GM18498 (cell line): ENCODE data around the gene FARS2.

ENCODE experiments used
- ATAC-seq: cut with Tn5 transposase; IDR thresholded peaks from one replicate; pipeline ENCODE4 v1.9.1; 2021; ENCODE audit warnings: mild to moderate bottlenecking, moderate library complexity; ENCODE audit not compliant: unreplicated experiment

The FARS2 gene

DNA sequence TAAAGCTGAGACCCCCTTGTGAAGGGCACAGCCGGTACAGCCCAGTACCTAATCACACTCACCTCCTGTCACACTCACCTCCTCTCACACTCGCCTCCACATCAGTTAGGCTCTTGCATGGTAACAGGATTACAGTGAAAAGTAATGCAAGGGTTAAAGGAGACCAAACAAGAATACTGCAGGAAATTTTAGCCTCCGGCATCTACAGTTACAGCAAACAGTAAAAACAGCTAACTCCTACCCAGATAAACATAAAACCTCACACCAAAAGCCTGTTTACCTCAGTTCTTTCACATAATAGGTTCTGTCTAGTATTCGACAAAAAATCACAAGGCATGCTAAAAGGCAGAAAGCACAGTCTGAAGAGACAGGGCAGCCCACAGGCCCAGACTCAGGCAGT lies 55.6 kb downstream of the FARS2 start:
- ATAC-seq = no peak

GRCh38 chr6:5318617-5319272 lies 57.4 kb downstream of the FARS2 start:
- no peak for ATAC-seq

DNA sequence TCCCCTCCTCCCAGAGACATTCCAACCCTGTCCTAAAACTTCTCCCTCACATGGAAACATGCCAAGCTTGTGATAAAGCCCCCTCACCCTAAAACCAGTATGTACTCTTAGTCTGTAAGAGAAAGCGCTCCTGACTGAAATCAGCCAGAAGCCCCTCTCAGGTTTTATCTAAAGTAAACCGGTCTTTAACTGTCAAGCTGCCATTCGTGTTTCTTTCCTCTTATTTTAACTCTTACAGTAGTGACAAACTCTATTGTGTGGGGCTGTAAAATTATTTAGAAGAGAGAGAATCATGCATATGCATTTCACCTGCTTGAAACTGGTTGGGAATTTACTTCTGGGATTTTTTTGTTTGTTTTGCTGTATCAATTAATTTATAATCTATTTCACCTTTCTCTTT lies 62.7 kb downstream of the FARS2 start:
- no peak for ATAC-seq

DNA sequence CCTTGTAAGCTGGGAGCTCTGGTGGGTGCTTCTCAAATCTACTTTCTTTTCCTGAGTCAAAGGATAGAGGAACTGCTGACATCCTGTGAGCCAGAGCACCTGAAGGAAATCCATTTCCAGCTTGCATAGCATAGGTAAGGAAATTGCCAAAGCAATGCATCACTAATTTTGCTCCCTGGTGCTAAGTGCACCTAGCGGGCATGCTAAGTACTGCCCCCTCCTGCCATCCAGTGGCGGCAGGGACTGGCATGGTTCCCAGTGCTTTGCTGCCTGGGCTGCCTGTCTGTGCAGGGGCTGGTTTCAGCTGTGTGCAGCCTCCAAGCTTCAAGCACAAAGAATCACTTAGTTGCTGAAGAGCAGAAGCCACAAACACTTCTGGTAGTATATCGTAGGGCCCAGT lies 63.9 kb downstream of the FARS2 start:
- ATAC-seq = no peak

DNA sequence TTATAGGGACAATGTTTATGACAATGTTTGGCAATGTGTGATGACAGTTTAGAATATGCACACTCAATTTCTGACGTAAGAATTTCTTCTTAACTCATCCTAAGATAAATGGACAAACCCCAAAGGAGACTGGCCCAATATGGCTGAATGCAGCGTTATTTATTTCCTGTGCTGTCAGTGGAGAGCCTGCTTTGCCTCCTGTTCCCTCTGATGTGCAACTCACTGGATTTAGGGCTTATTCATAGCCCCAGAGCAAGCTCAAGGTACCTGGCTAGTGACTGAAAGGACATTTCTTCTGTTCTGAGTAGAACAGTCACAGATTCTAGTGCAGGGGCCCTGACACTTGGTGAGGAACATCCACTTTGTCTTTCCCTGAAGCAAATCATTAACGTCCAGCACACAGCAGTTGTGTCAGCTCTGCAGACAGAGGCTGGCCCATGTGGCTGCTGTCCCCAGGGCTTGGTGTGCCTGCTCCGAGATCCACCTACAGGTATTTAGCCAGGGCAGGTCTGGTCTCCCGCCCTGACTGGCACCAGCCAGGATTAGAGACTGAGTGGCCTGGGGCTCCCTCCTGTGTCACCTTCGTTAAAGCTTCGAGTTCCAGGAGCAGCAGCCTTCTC lies 64.8 kb downstream of the FARS2 start:
- ATAC-seq = no peak

- no peak for ATAC-seq
Observed at GRCh38 chr6:5328800-5329199, 67.5 kb downstream of the FARS2 start.

GRCh38 chr6:5331845-5332442 lies 70.6 kb downstream of the FARS2 start:
- ATAC-seq = no peak

DNA sequence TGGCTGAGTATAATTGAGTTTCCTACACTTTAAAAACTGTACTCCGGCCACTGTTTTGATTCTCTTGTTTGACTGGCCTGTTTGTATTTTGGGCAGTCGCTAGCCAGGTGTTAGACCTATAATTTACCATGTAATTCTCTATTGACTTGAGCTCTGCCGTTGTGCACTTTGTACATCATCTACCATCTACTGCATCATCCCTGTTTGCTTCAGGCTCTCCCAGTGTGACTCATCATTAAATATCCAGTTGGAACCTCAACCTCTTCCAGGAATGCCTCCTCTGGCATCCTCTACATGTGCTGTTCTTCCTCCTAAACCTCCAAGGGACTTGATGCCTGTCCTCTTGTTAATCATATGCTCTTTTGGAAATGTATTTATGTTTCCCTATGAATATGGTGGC lies 72.3 kb downstream of the FARS2 start:
- ATAC-seq = no peak

GRCh38 chr6:5334341-5334740 lies 73.0 kb downstream of the FARS2 start:
- ATAC-seq = no peak

DNA sequence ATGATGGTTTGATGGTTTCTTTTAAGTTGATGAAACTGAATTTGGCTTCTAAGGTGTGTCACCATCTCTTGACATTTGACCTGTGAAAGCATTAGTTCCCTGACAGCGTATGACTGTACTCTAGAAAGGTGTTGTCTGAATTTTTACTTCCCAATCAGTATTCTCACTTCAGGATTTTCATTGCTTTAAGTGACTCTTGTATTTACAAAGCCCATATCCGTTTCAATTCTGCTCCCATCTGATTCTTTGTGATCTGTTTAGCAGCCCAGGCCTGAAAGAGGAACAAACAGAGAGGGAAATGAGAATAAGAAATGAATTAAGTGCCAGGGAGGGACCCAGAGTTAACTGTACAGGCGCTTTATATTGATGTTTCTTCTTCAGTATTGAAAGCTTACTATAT lies 73.7 kb downstream of the FARS2 start:
- peak; percentile 41 for ATAC-seq

DNA sequence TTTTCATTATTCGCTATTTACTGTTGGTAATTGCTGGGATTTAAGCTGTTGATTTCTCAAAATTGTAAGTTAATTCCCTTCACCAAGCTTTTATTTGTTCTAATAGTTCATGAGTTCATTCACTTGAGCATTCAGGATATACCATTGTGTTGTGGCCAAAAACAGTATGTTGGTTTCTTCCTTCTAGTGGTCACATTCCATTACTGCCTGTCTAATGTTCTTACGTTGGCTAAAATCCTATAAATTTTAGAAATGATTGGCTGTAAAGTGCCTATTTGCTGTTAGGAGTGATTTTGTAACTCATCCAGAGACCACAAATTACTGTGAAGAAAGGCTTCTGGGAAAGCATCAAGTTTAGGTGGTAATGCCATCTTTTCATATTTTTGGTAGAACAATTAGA lies 76.3 kb downstream of the FARS2 start:
- ATAC-seq = no peak

- ATAC-seq = peak; percentile 50
Observed at GRCh38 chr6:5338177-5338960, 77.1 kb downstream of the FARS2 start.

DNA sequence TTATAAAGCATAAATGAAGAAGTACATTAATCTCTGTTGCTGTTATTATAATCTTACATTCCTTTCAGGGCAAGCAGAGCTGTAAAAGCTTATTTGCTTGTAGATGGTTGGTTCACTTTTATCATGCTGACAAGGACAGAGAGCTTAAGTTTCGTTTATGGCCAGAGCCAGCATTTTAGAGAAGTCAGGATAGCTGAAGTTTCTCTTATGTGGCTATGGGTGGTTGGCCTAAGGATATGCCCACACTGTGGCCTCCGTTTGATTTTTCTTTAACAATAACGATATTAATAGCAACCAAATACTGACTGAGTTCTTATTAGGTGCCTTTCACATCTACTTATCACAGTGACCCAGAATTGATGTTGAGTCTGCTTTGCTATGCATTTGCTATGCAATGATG lies 78.5 kb downstream of the FARS2 start:
- no peak for ATAC-seq

GRCh38 chr6:5341845-5342244 lies 80.5 kb downstream of the FARS2 start:
- no peak for ATAC-seq

GRCh38 chr6:5343998-5344397 lies 82.7 kb downstream of the FARS2 start:
- no peak for ATAC-seq

- no peak for ATAC-seq
Observed at GRCh38 chr6:5345324-5345723, 84.0 kb downstream of the FARS2 start.

DNA sequence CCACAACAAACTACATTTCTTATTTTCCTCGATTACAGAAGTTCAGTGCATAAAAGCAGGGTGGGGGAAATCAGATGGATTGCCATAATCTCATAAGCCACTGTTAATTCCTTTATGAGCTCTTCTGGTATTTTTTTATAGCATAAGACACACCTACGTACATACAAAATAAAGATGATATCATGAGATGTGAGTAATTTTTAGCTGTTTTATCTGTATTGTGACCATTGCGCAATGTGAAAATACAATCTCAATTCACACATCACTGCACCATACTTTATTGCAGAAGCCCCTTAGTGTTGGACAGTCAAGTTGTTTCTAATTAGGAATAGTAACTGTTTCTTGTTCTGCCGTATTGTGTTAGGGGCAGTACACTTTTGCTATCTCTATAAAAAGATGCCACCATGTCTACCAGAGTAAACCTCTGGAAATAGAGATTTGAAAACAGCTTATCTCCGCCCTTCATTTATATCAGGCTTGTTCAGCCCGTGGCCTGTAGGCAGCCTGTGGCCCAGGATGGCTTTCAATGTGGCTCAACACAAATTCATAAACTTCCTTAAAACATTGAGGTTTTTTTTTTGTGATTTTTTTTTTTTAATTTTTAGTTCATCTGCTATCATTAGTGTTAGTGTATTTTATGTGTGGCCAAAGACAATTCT lies 90.4 kb downstream of the FARS2 start:
- no peak for ATAC-seq

GRCh38 chr6:5353971-5354370 lies 92.7 kb downstream of the FARS2 start:
- no peak for ATAC-seq

GRCh38 chr6:5357486-5357885 lies 96.2 kb downstream of the FARS2 start:
- ATAC-seq = no peak

GRCh38 chr6:5359417-5359816 lies 98.1 kb downstream of the FARS2 start:
- no peak for ATAC-seq

GRCh38 chr6:5361396-5361795 lies 100.1 kb downstream of the FARS2 start:
- ATAC-seq = no peak
